Measurements from ENCODE around the gene PRDM2.

The PRDM2 gene

GRCh38 chr1:13770743-13771142, 70.8 kb downstream of the PRDM2 start:
- no peak for DNase-seq
- H3K36me3 ChIP-seq, result peaks cover 25% of the 10 kb centered on the region
- no peaks in the 10 kb centered on the region for H3K27me3 ChIP-seq (ENCODE audit: insufficient read depth, low read depth, severe bottlenecking)
- no peak overlapping the region for H3K27ac ChIP-seq
- no peaks in the 10 kb centered on the region for H3K9me3 ChIP-seq (ENCODE audit: severe bottlenecking)
- no peak for TF ChIP-seq CTCF (IDR thresholded peaks at IDR 0.05; ENCODE audit: low read depth, low read length)
- no peak overlapping the region for H3K4me3 ChIP-seq (ENCODE audit: low read depth, low read length)

GRCh38 chr1:13771745-13772144, 71.8 kb downstream of the PRDM2 start:
- Histone ChIP-seq H3K36me3 (peaks cover 34% of the 10 kb centered on the region), H3K9me3 (ENCODE audit: severe bottlenecking) (no peaks in the 10 kb centered on the region)
- TF ChIP-seq CTCF (IDR thresholded peaks at IDR 0.05; ENCODE audit: low read depth, low read length), result no peak

GRCh38 chr1:13772271-13772670, 72.3 kb downstream of the PRDM2 start:
- no peaks in the 10 kb centered on the region for H3K9me3 ChIP-seq (ENCODE audit: severe bottlenecking)
- H3K27me3 ChIP-seq (ENCODE audit: insufficient read depth, low read depth, severe bottlenecking), result no peaks in the 10 kb centered on the region
- DNase-seq, result no peak
- H3K4me3 ChIP-seq (ENCODE audit: low read depth, low read length), result no peak overlapping the region
- peaks cover 40% of the 10 kb centered on the region for H3K36me3 ChIP-seq
- no peak for TF ChIP-seq CTCF (IDR thresholded peaks at IDR 0.05; ENCODE audit: low read depth, low read length)
- H3K27ac ChIP-seq, result no peak overlapping the region

More at GRCh38 chr1:13771745-13772144, 71.8 kb downstream of the PRDM2 start:
- no peak overlapping the region for H3K4me3 ChIP-seq (ENCODE audit: low read depth, low read length)
- no peak overlapping the region for H3K27ac ChIP-seq
- no peaks in the 10 kb centered on the region for H3K27me3 ChIP-seq (ENCODE audit: insufficient read depth, low read depth, severe bottlenecking)
- DNase-seq, result no peak

GRCh38 chr1:13774121-13774520, 74.1 kb downstream of the PRDM2 start:
- Histone ChIP-seq H3K27me3 (ENCODE audit: insufficient read depth, low read depth, severe bottlenecking) (no peaks in the 10 kb centered on the region), H3K36me3 (peaks cover 54% of the 10 kb centered on the region), H3K9me3 (ENCODE audit: severe bottlenecking) (no peaks in the 10 kb centered on the region), H3K4me3 (ENCODE audit: low read depth, low read length) (no peak overlapping the region), H3K27ac (no peak overlapping the region)
- no peak for DNase-seq
- no peak for TF ChIP-seq CTCF (IDR thresholded peaks at IDR 0.05; ENCODE audit: low read depth, low read length)

- Histone ChIP-seq H3K36me3 (peaks cover 67% of the 10 kb centered on the region), H3K4me3 (ENCODE audit: low read depth, low read length) (no peak overlapping the region), H3K27ac (no peak overlapping the region), H3K27me3 (ENCODE audit: insufficient read depth, low read depth, severe bottlenecking) (no peaks in the 10 kb centered on the region), H3K9me3 (ENCODE audit: severe bottlenecking) (no peaks in the 10 kb centered on the region)
- no peak for TF ChIP-seq CTCF (IDR thresholded peaks at IDR 0.05; ENCODE audit: low read depth, low read length)
- no peak for DNase-seq
Observed at GRCh38 chr1:13775459-13775858, 75.5 kb downstream of the PRDM2 start.

- TF ChIP-seq CTCF (IDR thresholded peaks at IDR 0.05; ENCODE audit: low read depth, low read length), result no peak
- no peak overlapping the region for H3K27ac ChIP-seq
- H3K27me3 ChIP-seq (ENCODE audit: insufficient read depth, low read depth, severe bottlenecking), result no peaks in the 10 kb centered on the region
- H3K9me3 ChIP-seq (ENCODE audit: severe bottlenecking), result no peaks in the 10 kb centered on the region
- no peak overlapping the region for H3K4me3 ChIP-seq (ENCODE audit: low read depth, low read length)
- DNase-seq, result no peak
- H3K36me3 ChIP-seq, result peaks cover 68% of the 10 kb centered on the region
Observed at GRCh38 chr1:13775916-13776315, 75.9 kb downstream of the PRDM2 start.

Data from WERI-Rb-1 (cell line).